Measurements from ENCODE around the gene STX8.

The STX8 gene

GRCh38 chr17:9434642-9435057, 141.0 kb downstream of the STX8 start:
- no peak for DNase-seq

- DNase-seq, result no peak
Measured at GRCh38 chr17:9432934-9433421, 142.6 kb downstream of the STX8 start.

GRCh38 chr17:9432134-9432885, 143.3 kb downstream of the STX8 start:
- no peak for DNase-seq

- DNase-seq, result no peak
Measured at GRCh38 chr17:9431620-9432019, 144.0 kb downstream of the STX8 start.

GRCh38 chr17:9427465-9428315, 147.9 kb downstream of the STX8 start:
- no peak for DNase-seq

GRCh38 chr17:9424071-9424640, 151.5 kb downstream of the STX8 start:
- DNase-seq, result no peak

- DNase-seq, result no peak
Measured at GRCh38 chr17:9421525-9421924, 154.1 kb downstream of the STX8 start.

GRCh38 chr17:9419932-9420453, 155.6 kb downstream of the STX8 start:
- no peak for DNase-seq

- DNase-seq, result no peak
Measured at GRCh38 chr17:9414471-9414870, 161.1 kb downstream of the STX8 start.

GRCh38 chr17:9410737-9411136, 164.9 kb downstream of the STX8 start:
- no peak for DNase-seq

GRCh38 chr17:9410301-9410700, 165.3 kb downstream of the STX8 start:
- no peak for DNase-seq

GRCh38 chr17:9409878-9410277, 165.7 kb downstream of the STX8 start:
- no peak for DNase-seq

- DNase-seq, result no peak
Measured at GRCh38 chr17:9408868-9409829, 166.5 kb downstream of the STX8 start.

- DNase-seq, result no peak
Measured at GRCh38 chr17:9408381-9408780, 167.2 kb downstream of the STX8 start.

GRCh38 chr17:9406046-9406606, 169.5 kb downstream of the STX8 start:
- DNase-seq, result no peak

GRCh38 chr17:9403257-9403656, 172.4 kb downstream of the STX8 start:
- DNase-seq, result no peak

- no peak for DNase-seq
Measured at GRCh38 chr17:9402590-9403199, 172.9 kb downstream of the STX8 start.

- no peak for DNase-seq
Measured at GRCh38 chr17:9401434-9401833, 174.2 kb downstream of the STX8 start.

GRCh38 chr17:9389111-9389527, 186.5 kb downstream of the STX8 start:
- DNase-seq, result no peak

GRCh38 chr17:9386401-9386800, 189.2 kb downstream of the STX8 start:
- DNase-seq, result no peak

- DNase-seq, result no peak
Measured at GRCh38 chr17:9383826-9384225, 191.8 kb downstream of the STX8 start.

Data from NCI-H1436 (cell line).